DMS 273 treated with DMSO at 0.1 percent for 48 hours (cell line): ENCODE measurements around the gene CAMTA1.

ENCODE experiments used
- DNase-seq: peaks from one replicate; lab custom pipeline; 2025; lab: John Stamatoyannopoulos, UW

The CAMTA1 gene

DNA sequence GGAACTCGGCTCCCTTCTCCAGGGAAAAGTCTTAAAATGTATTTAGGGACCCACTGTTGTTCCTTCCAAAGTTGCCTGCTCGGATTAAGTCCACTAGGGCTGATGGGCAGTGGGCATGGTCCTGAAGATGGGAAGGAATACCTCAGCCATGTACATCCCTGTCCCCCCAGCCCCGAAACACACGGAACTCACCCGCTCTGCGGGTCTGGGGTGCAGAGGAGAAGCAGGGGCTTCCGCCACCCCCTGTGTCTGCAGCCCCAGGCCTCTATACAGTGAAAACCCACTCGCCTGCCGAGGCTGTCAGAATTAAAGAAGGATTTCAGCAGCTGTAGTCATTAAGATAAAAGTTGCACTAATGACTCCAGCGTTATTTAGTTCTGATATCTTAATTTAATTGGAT lies 773.2 kb downstream of the CAMTA1 start:
- no peak for DNase-seq

DNA sequence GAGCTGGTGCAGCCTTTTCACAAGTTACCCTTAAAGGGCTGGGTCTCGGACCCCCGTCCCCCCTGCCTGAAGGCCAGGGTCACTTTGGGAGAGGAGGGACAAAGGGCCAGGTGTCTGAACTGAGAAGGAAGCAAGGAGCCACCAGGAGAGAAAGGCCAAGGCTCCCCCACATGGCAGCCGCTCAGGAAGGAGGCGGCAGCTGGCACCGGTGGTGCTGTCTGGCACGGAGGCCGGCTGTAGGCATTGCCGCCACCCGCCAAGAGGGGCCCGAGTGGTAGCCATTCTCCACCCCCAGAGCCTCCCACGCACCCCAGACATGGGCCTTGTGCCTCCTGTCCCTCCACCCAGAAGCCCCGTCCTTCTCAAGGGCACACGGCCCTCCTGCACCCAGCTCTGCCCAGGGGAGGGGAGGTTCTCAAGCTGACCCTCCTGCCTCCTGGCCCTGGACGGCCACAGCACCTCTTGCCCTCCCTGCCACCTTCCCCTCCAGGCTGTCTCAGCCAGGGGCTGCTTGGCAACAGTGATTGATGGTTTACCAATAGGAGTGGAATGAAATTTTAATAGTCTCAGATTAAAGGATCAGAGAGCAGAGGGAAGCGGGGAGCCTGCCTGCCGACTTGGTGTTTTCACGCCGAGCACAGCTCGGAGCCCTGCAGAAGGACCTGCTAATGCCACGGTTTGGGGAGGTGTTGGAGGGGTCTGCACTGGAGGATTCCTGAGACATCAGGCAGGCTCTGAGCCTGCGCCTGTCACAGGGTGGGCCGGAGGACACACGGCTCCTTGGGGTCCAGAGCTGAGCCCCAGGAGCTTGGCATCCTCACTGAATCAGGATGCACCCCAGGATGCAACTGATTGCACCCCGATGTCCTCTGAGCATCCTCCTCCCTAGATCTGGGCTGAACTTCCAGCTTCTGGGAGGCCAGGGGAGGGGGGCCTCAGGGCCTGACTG lies 773.9 kb downstream of the CAMTA1 start:
- no peak for DNase-seq

DNA sequence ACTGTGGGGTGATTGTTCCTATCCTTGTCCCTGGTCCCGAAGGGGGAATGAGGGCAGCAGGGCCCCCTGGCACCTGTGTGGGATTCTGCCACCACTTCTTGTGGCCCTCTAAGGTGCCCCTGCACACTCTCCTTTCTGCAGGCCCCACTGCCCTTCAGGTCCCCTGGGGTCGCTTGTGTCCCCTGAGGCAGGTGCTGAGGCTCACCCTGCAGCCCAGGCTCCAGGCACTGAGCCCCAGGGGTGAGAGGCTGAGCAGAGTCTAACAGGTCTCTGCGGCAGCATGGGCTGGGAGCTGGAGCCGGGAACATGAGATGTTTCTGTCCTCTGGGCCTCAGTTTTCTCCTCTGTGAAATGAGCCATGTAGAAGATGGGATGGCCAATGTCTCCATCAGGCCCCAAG lies 774.9 kb downstream of the CAMTA1 start:
- no peak for DNase-seq

DNA sequence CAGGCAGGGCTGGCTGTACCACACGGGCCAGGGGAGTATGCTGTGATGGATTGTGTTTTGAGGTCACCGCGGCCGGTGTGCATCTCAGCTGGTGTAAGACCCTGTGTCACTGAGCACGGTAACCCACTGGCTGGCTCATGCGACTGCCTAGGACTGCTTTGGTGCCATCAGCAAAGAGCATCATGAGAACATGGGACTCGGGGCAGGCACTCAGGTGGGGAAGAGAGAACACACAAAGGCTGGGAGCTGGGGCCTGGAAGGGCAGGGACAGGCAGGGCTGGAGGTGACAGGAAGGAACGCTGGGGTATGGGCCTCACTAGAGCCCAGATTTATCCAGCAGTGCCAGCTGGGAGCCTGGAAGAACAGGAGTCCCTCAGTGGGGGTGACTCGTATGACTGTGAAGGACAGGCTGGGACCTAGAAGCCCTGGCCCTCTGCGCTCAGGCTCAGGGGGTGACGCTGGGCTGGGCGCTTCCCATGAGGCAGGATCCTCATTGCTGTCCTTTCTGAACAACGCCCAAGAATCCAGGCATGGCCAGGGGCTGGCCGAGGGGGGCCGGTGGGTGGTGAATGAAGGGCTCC lies 775.4 kb downstream of the CAMTA1 start:
- DNase-seq = no peak

DNA sequence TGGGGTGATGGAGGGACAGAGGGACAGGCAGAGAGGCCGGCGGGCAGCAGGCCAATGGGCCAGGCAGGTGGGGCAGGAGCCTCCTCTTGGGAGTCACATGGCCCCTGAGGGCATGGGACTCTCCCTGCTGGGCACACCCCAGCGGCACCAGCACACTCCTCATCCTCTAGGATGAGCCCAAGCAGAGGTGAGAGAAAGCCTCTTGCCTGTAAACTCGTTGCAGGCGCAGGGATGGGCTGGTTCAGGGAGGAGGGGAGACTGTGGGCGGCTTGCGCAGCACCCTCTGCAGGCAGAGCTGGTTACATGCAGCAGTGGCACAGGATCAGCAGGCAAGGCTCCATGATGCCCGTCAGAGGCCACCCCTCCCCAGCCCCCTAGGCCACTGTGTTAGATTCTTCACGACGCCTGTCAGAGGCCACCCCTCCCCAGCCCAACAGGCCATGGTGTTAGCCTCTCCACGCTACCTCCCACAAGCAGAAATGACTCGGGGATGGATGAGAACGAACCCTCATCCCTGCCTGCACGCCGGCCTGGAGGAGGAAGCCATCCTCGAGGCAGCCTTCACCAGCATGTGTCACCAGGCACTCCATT lies 776.2 kb downstream of the CAMTA1 start:
- no peak for DNase-seq

DNA sequence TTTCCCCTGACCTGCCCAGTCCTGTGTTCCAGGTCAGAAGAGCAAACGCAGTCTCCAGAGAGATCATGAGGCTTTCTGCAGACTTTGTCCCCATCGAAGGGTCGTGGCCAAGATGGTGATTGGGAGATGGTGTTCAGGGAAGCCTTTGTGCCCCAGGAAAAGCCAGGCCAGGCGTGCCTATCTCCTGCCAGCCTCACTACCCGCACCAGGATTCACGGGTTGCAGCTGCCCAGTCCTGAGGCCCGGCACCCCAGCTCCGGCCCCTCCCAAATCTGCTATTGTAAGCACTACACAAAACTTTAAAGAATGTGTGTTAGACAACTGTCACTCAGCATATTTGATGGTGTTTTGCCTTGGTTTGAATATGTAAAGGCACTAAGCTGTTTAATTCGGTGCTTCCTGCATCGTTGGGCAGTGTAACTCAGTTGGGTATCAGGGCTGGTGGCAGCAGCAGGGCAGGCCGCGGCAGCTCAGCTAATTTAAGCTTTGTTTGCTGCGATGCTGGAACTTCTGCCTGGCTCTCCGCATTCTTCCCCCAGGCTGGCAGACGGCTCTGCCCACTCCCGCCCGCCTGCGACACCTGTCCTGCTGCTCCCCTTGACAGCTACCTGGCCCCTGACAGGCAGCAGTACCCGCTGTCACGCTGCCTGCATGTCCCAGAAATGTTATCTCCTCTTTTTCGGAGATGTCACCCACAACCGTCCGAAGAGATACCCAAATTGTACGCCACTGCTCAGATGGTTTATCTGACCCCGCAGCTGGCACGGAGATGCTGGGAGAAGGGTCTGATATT lies 776.9 kb downstream of the CAMTA1 start:
- DNase-seq = no peak

DNA sequence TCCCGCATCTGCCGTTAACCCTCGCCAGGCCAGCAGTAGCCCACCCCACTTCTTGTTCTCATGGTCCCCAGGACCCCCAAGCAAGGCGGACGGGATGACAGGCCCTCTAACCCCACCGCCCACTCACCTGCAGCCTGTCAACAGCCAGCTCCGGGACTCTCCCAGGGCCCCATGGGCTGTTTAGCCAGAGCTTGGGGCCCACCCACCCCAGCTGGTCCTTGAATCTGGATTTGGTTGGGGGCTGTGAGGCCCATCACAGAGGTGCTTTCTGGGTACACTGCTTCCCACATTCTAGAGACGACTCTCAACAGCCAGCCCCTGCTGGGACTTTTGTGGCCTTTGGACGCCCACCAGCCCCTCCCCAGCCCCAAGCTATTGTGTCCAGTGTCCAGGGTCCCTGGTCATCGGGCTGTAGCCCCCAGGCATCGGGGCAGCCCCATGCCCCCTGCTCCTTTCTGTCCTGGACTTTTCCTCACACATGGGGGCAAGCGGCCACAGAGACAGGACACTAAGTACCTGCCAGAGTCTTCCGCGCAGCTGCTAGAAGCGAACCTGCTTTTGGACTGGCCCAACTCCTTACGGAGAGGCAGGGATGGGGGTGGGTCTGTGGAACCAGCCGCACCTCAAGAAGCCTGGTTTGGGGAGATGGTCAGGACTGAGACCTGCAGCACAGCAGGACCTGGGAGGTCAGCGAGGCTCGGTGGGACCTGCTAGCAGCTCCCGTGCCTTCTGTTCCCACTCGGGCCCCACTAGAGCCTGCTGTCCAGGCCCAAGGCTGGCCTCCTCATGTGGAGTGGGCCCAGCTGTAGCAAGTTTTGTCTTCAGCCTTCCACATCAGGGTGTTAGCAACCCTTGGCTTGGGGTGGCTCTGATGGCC lies 777.7 kb downstream of the CAMTA1 start:
- DNase-seq = no peak

DNA sequence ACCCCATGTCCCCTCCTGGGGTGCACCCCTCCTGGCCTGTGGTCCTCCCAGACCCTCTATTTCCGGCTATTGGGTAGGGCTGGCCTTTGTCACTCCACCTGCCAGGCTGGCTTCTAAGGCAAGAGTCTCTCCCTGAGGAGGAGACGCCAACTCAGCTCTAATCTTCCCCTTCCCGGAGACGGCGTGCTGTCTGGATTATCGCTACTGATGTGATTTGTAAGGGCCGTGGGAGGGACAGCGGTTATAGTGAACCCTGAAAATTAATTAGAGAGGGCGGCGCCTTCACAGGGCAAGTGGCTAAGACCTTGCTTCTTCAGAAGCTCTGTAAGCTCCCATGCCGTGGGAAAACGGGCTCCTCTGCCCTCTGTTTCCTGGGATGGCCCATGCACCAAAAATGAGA lies 778.9 kb downstream of the CAMTA1 start:
- DNase-seq = no peak

DNA sequence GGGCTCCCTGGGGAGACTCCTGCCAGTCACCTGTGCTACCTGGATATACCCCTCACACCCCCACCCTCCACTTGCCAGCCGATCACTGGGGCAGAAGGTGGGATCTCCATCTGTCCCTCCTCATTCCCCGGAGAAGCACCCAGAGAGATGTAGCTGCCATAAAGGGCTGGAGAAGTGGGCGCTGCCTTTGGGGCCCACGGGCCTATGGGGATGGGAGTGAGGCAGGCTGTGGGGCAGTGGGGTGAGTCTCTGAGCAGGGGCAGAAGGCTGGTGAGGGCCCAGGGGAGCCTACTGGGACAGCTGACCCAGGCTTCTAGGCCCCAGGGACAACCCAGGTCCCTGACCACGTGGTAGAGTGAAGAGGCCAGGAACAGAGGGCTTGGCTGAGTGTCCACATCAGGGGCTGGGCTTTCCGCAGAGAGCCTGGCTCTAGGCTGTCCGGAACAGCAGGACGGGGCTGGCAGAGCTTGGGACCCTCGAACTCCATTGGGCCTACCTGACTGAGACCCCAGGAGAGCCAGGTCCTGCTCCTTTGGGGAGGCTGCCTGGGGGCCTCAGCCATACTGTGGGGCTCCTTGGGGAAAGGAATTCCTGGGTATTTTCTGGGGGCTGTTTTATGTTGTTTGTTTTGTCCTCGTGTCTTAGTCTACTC lies 780.0 kb downstream of the CAMTA1 start:
- no peak for DNase-seq

DNA sequence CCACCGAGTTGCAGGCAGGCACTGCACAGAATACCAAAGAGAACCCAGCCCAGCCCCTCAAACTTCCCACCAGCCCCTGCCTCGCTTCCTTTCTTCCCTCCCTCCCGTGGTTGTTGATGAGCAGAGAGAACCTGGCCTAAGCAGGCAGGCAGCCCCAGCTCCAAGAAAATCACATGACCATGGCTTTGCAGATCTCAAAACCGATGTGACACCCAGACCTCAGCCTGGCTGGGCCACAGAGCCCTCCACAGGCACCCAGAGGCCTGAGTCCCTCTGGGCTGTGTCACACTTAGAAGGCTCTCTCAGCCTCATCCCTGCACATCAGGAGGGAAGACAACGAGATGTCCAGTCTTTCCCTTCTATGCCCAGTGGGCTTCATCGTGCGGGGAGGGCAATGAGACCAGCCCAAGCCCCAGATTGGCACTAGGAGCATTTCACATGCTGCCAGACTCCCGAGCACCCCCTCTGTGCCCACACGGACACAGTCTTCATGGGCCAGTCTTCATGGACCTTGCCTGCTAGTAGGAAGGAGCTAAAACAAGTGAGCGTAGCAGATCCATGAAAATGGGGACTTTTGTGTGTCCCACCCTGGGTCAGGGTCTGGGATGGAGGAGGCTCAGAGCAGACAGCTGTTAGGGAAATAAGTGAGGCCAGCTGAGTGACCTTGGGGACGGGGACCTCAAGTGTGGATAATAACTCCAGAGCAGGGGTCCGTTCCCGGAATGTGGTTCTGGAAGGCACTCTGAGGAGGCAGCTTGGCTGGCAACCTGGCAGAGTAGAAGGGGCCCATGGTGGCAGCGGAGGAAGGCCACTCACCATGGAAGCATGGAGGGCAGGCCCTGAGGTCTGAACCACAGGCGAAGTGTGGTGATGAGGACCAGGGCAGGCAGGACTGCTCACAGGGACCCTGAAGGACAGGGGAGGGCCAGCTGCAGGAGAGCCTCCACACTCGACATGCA lies 781.4 kb downstream of the CAMTA1 start:
- no peak for DNase-seq

DNA sequence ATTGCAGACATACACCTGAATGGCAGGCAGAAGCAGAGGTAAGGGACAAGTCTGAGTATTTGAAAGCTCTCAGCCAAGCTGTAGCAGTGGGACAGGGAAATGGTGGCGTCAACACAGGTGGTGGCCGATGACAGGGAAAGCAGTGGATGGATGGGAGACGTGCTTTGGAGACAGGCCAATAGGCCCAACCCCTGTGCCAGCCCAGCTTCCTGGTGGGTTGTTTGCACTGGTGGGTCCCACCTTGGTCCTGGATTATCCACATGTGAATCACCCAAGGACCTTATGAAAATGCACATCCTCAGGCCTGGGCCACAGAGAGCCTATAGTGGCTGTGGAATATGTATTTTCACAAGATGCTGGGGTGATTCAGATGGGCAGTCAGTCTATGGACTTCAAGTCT lies 782.1 kb downstream of the CAMTA1 start:
- no peak for DNase-seq

DNA sequence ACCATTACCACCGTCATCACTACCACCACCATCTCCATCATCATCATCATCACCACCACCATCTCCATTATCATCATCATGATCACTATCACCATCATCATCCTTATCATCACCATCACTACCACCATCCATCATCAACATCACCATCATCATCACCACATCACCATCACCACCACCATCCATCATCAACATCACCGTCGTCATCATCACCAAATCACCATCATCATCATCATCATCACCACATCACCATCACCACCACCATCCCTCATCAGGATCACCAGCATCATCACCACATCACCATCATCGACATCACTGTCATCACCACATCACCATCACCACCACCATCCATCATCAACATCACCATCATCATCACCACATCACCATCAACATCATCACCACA lies 782.8 kb downstream of the CAMTA1 start:
- DNase-seq = no peak

DNA sequence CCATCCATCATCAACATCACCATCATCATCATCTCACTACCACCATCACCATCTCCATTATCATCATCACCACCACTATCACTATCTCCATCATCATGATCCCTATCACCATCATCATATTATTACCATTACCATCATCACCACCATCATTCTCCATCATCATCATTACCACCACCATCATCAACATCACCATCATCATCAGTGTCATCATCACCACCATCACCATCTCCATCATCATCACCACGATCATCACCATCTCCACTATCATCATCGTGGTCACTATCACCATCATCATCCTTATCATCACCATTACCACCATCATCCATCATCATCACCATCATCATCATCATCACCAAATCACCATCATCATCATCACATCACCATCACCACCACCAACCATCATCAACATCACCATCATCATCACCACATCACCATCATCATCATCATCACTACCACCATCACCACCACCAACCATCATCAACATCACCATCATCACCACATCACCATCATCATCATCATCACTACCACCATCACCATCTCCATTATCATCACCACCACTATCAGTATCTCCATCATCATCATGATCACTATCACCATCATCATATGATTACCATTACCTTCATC lies 783.8 kb downstream of the CAMTA1 start:
- no peak for DNase-seq

DNA sequence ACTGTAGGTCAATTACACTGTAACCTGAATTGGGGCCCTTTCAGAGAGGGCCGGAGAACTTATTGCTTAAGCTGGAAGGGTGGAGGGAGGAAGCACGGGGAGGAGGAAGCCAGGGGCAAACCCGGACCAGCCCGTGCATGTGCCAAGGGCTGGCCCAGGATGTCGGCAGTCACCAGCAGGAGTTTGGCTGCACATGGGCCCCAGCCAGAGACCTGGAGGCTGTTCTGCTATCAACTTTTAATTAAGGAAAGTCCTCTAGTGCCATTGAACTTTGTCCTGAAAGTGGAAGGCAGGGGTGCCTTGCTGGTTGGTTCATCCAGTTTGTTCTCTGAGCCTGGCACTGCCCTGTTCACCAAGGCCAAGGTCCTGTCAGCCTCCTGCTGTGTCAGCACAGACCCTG lies 785.1 kb downstream of the CAMTA1 start:
- no peak for DNase-seq

DNA sequence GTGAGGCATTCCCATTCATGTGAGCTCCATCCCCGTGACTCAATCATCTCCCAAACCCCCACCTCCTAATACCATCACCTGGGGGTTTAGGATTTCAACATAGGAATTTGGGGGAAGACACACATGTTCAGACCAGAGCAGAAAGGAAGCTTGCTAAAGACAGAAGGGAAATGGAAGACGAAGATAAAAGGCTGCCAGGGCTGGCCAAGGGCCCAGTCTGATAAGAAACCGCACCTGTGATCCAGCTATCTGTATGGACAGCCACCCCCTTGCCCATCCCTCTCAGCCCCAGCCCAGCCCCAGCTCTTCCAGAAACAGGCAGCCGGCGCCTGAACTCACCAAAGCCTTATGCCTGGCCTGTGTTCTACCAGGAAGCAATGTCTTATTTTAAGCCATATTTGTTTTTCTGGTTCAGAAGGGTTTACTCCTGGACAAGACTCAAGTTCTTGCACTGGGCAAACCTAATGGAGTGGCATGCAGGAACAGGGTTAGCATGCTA lies 787.4 kb downstream of the CAMTA1 start:
- no peak for DNase-seq

DNA sequence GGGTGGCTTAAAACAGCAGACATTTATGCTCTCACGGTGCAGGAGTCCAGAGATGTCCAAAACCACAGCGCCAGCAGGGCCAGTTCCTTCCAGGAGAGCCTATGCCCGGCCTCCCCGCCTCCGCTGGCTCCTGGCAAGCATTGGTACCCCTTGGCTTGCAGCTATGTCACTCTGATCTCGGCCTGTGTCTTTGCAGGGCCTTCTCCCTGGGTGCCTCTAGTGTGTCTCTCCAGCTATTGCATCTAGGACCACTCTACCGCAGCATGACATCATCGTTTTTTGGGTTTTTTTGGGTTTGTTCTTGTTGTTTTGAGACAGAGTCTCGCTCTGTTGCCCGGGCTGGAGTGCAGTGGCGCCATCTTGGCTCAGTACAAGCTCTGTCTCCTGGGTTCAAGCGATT lies 788.2 kb downstream of the CAMTA1 start:
- DNase-seq = no peak

DNA sequence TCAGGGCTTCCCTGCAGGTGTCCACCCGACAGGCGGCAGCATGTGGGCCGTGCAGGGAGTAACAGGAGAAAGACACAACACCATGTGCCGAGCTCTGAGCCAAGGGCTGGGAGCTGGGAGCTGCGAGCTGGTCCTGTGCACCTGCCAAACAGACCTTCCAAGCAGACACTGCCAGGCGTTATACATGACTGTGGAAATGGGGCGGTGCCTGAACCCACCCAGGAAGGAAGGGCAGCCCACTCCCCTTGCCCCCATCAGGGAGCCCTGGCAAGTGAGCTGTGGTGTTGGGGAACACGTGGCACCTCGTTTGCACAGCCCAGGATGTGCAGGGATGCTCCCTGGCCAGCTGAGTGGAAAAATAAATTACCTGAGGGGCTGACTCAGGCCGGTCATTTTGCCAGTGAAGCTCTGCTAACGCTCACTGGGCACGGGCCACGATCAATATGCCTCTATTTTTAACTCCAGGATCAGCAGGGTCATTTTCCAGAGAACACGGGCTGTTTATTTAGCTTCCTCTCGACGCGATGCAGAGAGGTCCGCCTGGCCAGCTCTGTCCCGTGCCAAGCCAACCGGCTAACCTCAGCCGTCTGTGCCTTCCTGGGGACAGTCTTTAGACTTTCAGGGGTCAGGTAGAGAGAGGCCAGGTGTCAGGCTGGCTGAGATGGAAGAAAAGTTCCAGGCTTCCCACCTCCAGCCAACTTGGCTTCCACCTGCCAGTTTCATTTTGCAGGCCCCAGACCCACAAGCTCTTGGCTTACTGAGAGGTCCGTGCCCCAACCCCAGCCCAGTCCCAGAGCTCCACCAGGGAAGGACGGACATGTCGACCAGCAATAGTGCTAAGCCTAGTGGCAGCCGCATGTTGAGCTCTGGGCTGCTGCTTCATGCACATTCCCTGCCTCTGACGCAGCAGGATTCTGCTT lies 789.1 kb downstream of the CAMTA1 start:
- no peak for DNase-seq

DNA sequence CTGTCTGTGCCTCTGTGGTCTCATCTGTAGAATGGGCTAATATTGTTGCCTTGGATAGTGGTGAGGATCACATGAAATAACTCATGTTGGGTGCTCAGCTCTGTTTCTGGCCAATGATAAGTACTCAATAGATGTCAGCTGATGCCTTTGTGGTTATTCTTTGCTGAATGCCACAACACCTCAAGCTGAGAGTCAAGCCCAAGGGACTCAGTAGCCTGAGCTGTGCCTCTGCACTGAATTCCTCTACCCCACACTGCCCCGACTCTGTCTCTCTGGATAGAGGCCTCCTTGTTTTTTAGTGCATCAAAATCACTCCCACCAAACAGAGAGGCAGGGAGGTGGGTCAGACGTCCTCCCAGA lies 789.8 kb downstream of the CAMTA1 start:
- no peak for DNase-seq
